ENCODE measurements around the gene RGL4. TPM values are rescaled to one million over a fixed set of nuclear protein-coding genes. Genes with fewer than 3 reads are reported as not detected.
A peak's percentile ranks its signal among the peaks of the same experiment; 100 is the strongest.

RGL4 gene
- total RNA-seq, 5 donors from 2014 or later (not counting 1 experiment from before 2014, with no cell fraction given) = 10.6 to 28.9 (median 13.8) TPM

DNA sequence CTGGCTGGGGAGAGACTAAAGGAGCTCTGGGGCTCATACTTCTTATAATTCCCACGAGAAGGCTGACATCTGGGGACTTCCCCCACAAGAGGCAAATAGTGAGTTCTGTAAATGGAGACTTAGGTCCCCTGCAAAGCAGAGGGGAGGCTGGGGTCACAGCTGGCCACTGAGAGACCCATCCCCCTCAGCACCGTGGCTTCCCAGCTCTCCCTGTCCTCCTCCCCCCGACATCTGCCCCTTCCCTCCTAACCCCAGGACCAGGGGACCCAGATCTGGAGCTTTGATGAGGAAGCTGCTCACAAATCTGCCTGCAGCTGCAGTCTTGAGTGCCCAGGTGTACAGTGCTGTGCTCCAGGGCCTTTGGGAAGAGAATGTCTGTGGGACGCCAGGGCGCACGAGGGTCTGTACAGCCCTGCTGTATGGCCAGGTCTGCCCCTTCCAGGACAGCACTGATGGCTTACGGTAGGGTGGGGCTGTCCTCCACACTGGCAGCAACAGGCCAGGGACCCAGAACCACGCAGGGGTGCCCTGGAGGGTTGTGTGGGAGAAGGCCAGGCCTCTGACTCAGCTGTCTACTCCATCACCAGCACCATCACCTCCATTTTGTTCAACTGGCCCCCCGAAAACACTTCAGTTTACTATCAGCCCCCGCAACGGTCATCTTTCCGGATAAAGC lies 1.1 kb downstream of the RGL4 start:
- Histone ChIP-seq H3K27me3 (replicated peaks in 1 of 2; ENCODE audit: control insufficient read depth in 2 of 2, extremely low read depth in 1 of 2, insufficient read depth in 2 of 2, low read length in 1 of 2) (no peaks in the 10 kb centered on the region), H3K4me3 (ENCODE audit: control insufficient read depth in 1 of 2, extremely low read depth in 1 of 2, low read length in 1 of 2) (no peak overlapping the region), H3K36me3 (ENCODE audit: control insufficient read depth in 2 of 2, extremely low read depth in 1 of 2, insufficient read depth in 1 of 2, low read length in 1 of 2) (peaks cover 5 to 31% of the 10 kb centered on the region in 2 donors), H3K9me3 (no peaks in the 10 kb centered on the region), H3K4me1 (ENCODE audit: control insufficient read depth in 1 of 2, extremely low read depth in 1 of 2, insufficient read depth in 2 of 2, low read length in 2 of 2) (peaks cover 16 to 30% of the 10 kb centered on the region in 2 experiments), H3K27ac (ENCODE audit: low read length) (no peak overlapping the region)
- peaks cover 27 to 34% (median 29%) of the 10 kb centered on the region in 3 donors for H3K4me1 Mint-ChIP-seq
- ChIA-PET CTCF (no interaction called here), POLR2A (no interaction called here)
- DNase-seq = no peak
- ATAC-seq (replicated peaks in 1 of 4) = no peak
- no peaks in the 10 kb centered on the region for H3K27me3 Mint-ChIP-seq
- no peaks in the 10 kb centered on the region for H3K9me3 Mint-ChIP-seq
- peaks cover 33% of the 10 kb centered on the region for H3K36me3 Mint-ChIP-seq
- 90% methylated on average over 9 of the region's 12 CpGs for WGBS (ENCODE audit: insufficient coverage)
- H3K4me3 Mint-ChIP-seq = no peak overlapping the region
- no peak overlapping the region for H3K27ac Mint-ChIP-seq

DNA sequence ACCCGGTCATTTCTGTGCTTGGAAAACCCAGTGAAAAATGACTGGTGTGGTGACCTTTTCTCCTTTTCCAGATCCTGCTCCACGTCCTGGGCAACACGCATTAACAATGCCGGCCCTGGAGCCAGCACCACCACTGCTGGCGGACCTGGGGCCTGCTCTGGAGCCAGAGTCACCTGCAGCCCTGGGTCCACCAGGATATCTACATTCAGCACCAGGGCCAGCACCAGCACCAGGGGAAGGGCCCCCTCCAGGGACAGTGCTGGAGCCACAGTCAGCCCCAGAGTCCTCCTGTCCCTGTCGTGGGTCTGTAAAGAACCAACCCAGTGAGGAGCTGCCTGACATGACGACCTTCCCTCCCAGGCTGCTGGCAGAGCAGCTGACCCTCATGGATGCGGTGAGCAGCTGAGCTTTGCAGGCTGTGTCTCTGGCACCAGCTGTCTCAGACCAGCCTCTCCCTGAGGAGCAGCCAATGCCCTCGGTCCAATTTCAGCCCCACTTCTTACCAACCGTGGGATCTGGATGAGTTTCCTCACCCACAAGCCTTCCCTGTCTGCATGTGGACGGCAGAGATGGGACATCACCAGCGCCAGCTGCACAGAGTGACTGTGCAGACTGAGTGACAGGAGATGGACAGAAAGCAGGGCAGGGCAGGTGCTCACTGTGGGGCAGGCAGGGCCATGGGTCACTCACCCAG lies 1.9 kb downstream of the RGL4 start:
- peaks cover 5 to 32% of the 10 kb centered on the region in 2 donors for H3K36me3 ChIP-seq (ENCODE audit: control insufficient read depth in 2 of 2, extremely low read depth in 1 of 2, insufficient read depth in 1 of 2, low read length in 1 of 2)
- CTCF ChIA-PET = no interaction called here
- no peak overlapping the region for H3K4me3 ChIP-seq (ENCODE audit: control insufficient read depth in 1 of 2, extremely low read depth in 1 of 2, low read length in 1 of 2)
- Mint-ChIP-seq H3K27ac (peak overlapping the region; percentile 13 to 73), H3K9me3 (no peaks in the 10 kb centered on the region), H3K27me3 (no peaks in the 10 kb centered on the region), H3K36me3 (peaks cover 31% of the 10 kb centered on the region), H3K4me3 (no peak overlapping the region), H3K4me1 (peaks cover 26 to 40% (median 37%) of the 10 kb centered on the region in 3 donors)
- ATAC-seq (replicated peaks in 1 of 4) (no peak), DNase-seq (no peak)
- no peaks in the 10 kb centered on the region for H3K27me3 ChIP-seq (replicated peaks in 1 of 2; ENCODE audit: control insufficient read depth in 2 of 2, extremely low read depth in 1 of 2, insufficient read depth in 2 of 2, low read length in 1 of 2)
- no peaks in the 10 kb centered on the region for H3K9me3 ChIP-seq
- peaks cover 22 to 39% of the 10 kb centered on the region in 2 experiments for H3K4me1 ChIP-seq (ENCODE audit: control insufficient read depth in 1 of 2, extremely low read depth in 1 of 2, insufficient read depth in 2 of 2, low read length in 2 of 2)
- 98% methylated on average over 11 of the region's 12 CpGs for WGBS (ENCODE audit: insufficient coverage)
- POLR2A ChIA-PET = no interaction called here
- no peak overlapping the region for H3K27ac ChIP-seq (ENCODE audit: low read length)

DNA sequence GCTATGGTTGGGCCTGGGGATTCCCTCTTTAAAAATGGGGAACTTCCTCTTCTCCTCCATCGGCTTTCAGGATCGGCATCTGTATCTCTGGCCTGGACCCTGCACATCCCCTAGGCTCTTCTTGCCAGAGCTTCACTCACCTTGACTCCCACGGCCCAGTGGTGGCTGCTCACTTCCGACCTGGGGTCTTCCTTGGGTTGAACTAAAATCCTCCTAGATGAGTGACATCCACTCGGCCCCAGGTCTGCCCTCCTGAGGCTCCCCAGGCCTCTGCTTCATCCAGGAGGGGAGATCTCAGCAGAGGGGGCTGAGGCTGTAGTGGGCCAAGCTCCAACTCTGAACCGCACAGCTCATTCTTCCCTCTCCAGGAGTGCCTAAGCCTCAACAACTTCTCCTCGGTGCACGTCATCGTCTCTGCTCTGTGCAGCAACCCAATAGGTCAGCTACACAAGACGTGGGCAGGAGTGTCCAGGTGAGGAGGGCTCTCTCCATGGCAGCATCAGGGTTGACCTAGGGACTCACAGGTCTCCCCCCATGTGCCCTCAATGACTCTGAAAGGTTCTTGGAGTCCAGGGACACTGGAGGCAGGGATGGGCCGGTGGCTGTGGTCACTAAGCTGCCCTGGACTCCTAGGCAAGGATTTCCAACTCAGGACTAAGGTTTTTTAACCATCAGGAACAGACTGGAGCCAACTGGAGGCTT lies 3.3 kb downstream of the RGL4 start:
- peaks cover 39% of the 10 kb centered on the region for H3K36me3 Mint-ChIP-seq
- POLR2A ChIA-PET = no interaction called here

DNA sequence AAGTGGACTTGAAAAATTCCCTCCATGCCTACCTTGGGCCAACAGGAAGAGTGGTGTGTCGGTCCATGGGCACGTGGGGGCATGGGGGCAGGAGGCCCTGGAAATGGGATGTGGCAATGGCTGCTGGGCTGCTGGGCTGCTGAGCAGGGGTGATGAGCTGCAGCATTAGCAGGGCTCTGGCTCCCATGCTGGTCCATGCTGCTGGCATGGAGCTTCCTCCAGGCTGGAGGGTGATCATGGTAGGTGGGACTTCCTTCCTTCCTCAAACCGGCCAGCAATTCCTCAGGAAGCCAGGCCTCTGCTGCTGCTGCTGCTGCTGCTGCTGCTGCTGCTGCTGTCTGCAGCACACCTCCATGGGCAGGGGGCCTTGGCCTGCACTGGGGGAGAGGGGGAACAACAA lies 4.3 kb downstream of the RGL4 start:
- Histone ChIP-seq H3K36me3 (ENCODE audit: control insufficient read depth in 2 of 2, extremely low read depth in 1 of 2, insufficient read depth in 1 of 2, low read length in 1 of 2) (peaks cover 12 to 46% of the 10 kb centered on the region in 2 donors), H3K9me3 (peaks cover 5% of the 10 kb centered on the region), H3K27ac (ENCODE audit: low read length) (peak overlapping the region; percentile 97), H3K4me1 (ENCODE audit: control insufficient read depth in 1 of 2, extremely low read depth in 1 of 2, insufficient read depth in 2 of 2, low read length in 2 of 2) (peaks cover 22 to 49% of the 10 kb centered on the region in 2 experiments), H3K27me3 (replicated peaks in 1 of 2; ENCODE audit: control insufficient read depth in 2 of 2, extremely low read depth in 1 of 2, insufficient read depth in 2 of 2, low read length in 1 of 2) (no peaks in the 10 kb centered on the region), H3K4me3 (ENCODE audit: control insufficient read depth in 1 of 2, extremely low read depth in 1 of 2, low read length in 1 of 2) (no peak overlapping the region)
- H3K27me3 Mint-ChIP-seq = no peaks in the 10 kb centered on the region
- peak overlapping the region in 2 of 3 donors; percentile 9 to 95 for H3K4me3 Mint-ChIP-seq
- H3K4me1 Mint-ChIP-seq = peaks cover 34 to 51% (median 49%) of the 10 kb centered on the region in 3 donors
- 93% methylated on average over 2 of the region's 3 CpGs for WGBS (ENCODE audit: insufficient coverage)
- ATAC-seq (replicated peaks in 1 of 4) = no peak
- peaks cover 48% of the 10 kb centered on the region for H3K36me3 Mint-ChIP-seq
- no peaks in the 10 kb centered on the region for H3K9me3 Mint-ChIP-seq
- ChIA-PET CTCF (no interaction called here), POLR2A (no interaction called here)
- no peak for DNase-seq
- peak overlapping the region; percentile 100 for H3K27ac Mint-ChIP-seq

More for the DNA sequence above, 3.3 kb downstream of the RGL4 start:
- DNase-seq (no peak), ATAC-seq (replicated peaks in 1 of 4) (no peak)
- Histone ChIP-seq H3K4me1 (ENCODE audit: control insufficient read depth in 1 of 2, extremely low read depth in 1 of 2, insufficient read depth in 2 of 2, low read length in 2 of 2) (peaks cover 22 to 49% of the 10 kb centered on the region in 2 experiments), H3K36me3 (ENCODE audit: control insufficient read depth in 2 of 2, extremely low read depth in 1 of 2, insufficient read depth in 1 of 2, low read length in 1 of 2) (peaks cover 5 to 39% of the 10 kb centered on the region in 2 donors), H3K9me3 (no peaks in the 10 kb centered on the region), H3K27ac (ENCODE audit: low read length) (peak overlapping the region; percentile 97), H3K27me3 (replicated peaks in 1 of 2; ENCODE audit: control insufficient read depth in 2 of 2, extremely low read depth in 1 of 2, insufficient read depth in 2 of 2, low read length in 1 of 2) (no peaks in the 10 kb centered on the region), H3K4me3 (ENCODE audit: control insufficient read depth in 1 of 2, extremely low read depth in 1 of 2, low read length in 1 of 2) (no peak overlapping the region)
- peaks cover 26 to 49% (median 47%) of the 10 kb centered on the region in 3 donors for H3K4me1 Mint-ChIP-seq
- H3K27me3 Mint-ChIP-seq = no peaks in the 10 kb centered on the region
- H3K27ac Mint-ChIP-seq = peak overlapping the region; percentile 100
- no peaks in the 10 kb centered on the region for H3K9me3 Mint-ChIP-seq
- 95% methylated on average over 9 of the region's 11 CpGs for WGBS (ENCODE audit: insufficient coverage)
- CTCF ChIA-PET = interaction anchor here in 1 of 2 donors (0.8 kb wide), 1 partner anchor 19 kb away, joined by 3 read pairs; no protein-coding TSS in a partner anchor
- peak overlapping the region in 1 of 3 donors; percentile 95 for H3K4me3 Mint-ChIP-seq

DNA sequence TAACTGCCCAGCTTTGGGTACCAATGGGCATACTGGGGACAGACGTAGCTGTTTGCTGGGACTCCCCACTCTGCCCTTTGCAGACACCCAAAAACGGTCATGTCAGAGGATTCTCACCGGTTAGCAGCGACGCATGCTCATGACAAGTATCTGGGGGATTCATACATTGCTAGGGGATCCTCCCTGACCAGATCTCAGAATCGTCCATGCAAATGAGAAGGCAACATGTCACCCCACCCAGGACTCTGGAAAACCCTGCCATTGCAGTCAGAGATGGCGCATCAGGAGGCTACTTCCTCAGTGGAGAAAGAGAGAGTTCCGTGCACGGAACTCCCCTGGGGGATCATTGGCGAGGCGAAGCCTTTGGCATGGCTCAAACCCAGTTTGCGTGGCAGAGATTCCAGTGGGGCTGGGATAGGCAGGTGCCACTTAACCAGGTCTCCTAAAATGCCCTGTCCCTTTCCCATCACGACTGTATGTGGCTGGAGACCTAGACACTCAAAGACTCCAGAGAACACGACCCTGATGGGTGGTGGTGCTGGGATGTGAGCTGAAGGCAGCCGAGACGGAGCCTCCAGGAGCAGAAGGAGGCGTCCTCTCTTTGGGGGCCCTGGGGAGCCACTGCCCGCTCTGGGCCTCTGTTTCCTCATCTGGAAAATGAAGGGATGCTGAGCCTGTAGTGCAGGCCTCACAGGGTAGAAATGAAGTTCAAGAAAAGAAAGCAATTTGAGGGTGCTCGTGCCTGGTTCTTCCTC lies 4.9 kb downstream of the RGL4 start:
- peaks cover 48% of the 10 kb centered on the region for H3K36me3 Mint-ChIP-seq
- Histone ChIP-seq H3K9me3 (peaks cover 6% of the 10 kb centered on the region), H3K27ac (ENCODE audit: low read length) (peak overlapping the region; percentile 97), H3K36me3 (ENCODE audit: control insufficient read depth in 2 of 2, extremely low read depth in 1 of 2, insufficient read depth in 1 of 2, low read length in 1 of 2) (peaks cover 18 to 52% of the 10 kb centered on the region in 2 donors), H3K4me3 (ENCODE audit: control insufficient read depth in 1 of 2, extremely low read depth in 1 of 2, low read length in 1 of 2) (peak overlapping the region; percentile 57 to 75), H3K4me1 (ENCODE audit: control insufficient read depth in 1 of 2, extremely low read depth in 1 of 2, insufficient read depth in 2 of 2, low read length in 2 of 2) (peaks cover 22 to 49% of the 10 kb centered on the region in 2 experiments), H3K27me3 (replicated peaks in 1 of 2; ENCODE audit: control insufficient read depth in 2 of 2, extremely low read depth in 1 of 2, insufficient read depth in 2 of 2, low read length in 1 of 2) (no peaks in the 10 kb centered on the region)
- H3K4me3 Mint-ChIP-seq = peak overlapping the region; percentile 87 to 95 (median 90)
- no peaks in the 10 kb centered on the region for H3K27me3 Mint-ChIP-seq
- H3K27ac Mint-ChIP-seq = peak overlapping the region; percentile 100
- CTCF ChIA-PET = interaction anchor here in 1 of 2 donors (1.0 kb wide), 2 partner anchors 21 to 162 kb away, joined by 3 to 6 read pairs; partner anchors contain the start of gene SLC2A11
- H3K4me1 Mint-ChIP-seq = peaks cover 37 to 57% (median 51%) of the 10 kb centered on the region in 3 donors
- DNase-seq (no peak), ATAC-seq (replicated peaks in 1 of 4) (no peak)
- POLR2A ChIA-PET = interaction anchor here (0.5 to 1.3 kb wide), 6 partner anchors 14 to 694 kb away, joined by 3 to 8 read pairs (median 4); partner anchors contain the start of gene RSPH14 (in 1 of the 2)
- WGBS (ENCODE audit: insufficient coverage) = 65% methylated on average over 18 of the region's 19 CpGs
- no peaks in the 10 kb centered on the region for H3K9me3 Mint-ChIP-seq

Data from T-cell (primary cell).